Spleen (tissue), 11 donors: Measurements from ENCODE around the gene ARHGAP45. TPM values are rescaled to one million over a fixed set of nuclear protein-coding genes. Genes with fewer than 3 reads are reported as not detected.
A peak's percentile ranks its signal among the peaks of the same experiment; 100 is the strongest.

Source experiments
- DNase-seq: peaks from one replicate; pipeline ENCODE4 v3.0.0-alpha.2; 2020
- H3K27ac ChIP-seq, 8 donors: fragments of 200-600 bp; sonication (generic) in 7 of 8; 1 replicate in 4 of 8; 2 replicates in 4 of 8; pipeline versions ENCODE4 v1.5.0 to v1.8.0; 2016 to 2021; ENCODE audit warnings: inconsistent platforms in 4 of 8, mild to moderate bottlenecking in 4 of 8, moderate library complexity in 1 of 8
- H3K27me3 ChIP-seq, 7 donors: fragments of 200-600 bp; sonication (generic) in 6 of 7; replicated peaks in 1 of 7; 1 replicate in 4 of 7; 2 replicates in 3 of 7; pipeline versions ENCODE4 v1.5.0 to v1.8.0; 2016 to 2021; ENCODE audit warnings: inconsistent platforms in 3 of 7, mild to moderate bottlenecking in 1 of 7
- H3K36me3 ChIP-seq, 6 donors: fragments of 200-600 bp; sonication (generic) in 5 of 6; 1 replicate in 4 of 6; 2 replicates in 2 of 6; pipeline versions ENCODE4 v1.5.0 to v1.8.0; 2016 to 2021; ENCODE audit warnings: inconsistent platforms in 2 of 6
- H3K4me1 ChIP-seq, 6 donors: fragments of 200-600 bp; sonication (generic) in 5 of 6; 1 replicate in 3 of 6; 2 replicates in 3 of 6; pipeline versions ENCODE4 v1.5.0 to v1.8.0; 2016 to 2021; ENCODE audit warnings: inconsistent platforms in 3 of 6
- H3K4me3 ChIP-seq, 8 donors: fragments of 200-600 bp; sonication (generic) in 7 of 8; 1 replicate in 4 of 8; 2 replicates in 4 of 8; pipeline versions ENCODE4 v1.5.0 to v1.8.0; 2016 to 2021; ENCODE audit warnings: inconsistent platforms in 4 of 8, mild to moderate bottlenecking in 4 of 8, moderate library complexity in 2 of 8
- H3K9me3 ChIP-seq, 8 donors: fragments of 200-600 bp; sonication (generic) in 7 of 8; 1 replicate in 4 of 8; 2 replicates in 4 of 8; pipeline versions ENCODE4 v1.5.0 to v1.8.0; 2016 to 2021; ENCODE audit warnings: inconsistent platforms in 4 of 8
- CTCF ChIP-seq, 11 experiments: fragments of 200-600 bp in 7 of 11; fragments of 450-650 bp in 4 of 11; sonication (generic) in 4 of 11; IDR thresholded peaks in 8 of 11; conservative IDR thresholded peaks in 3 of 11; 1 replicate in 7 of 11; 2 replicates in 4 of 11; pipeline versions ENCODE4 v1.4.0 to v1.8.0; 2016 to 2021; ENCODE audit warnings: antibody characterized with exemption in 11 of 11, inconsistent platforms in 4 of 11, mild to moderate bottlenecking in 1 of 11
- POLR2A ChIP-seq, 3 donors: fragments of 450-650 bp; IDR thresholded peaks; one replicate each; pipeline ENCODE4 v1.5.1; 2017; ENCODE audit warnings: antibody characterized with exemption in 3 of 3, mild to moderate bottlenecking in 1 of 3
- POLR2AphosphoS5 ChIP-seq, 3 donors: sonication (generic); formaldehyde crosslinking; IDR thresholded peaks; one replicate each; pipeline ENCODE4 v1.5.1; 2017; ENCODE audit warnings: antibody characterized with exemption in 3 of 3
- WGBS, 5 donors: extraction: QIAGEN DNeasy Blood & Tissue Kit in 3 of 5; methylation state at CpG; one replicate each; pipeline versions ENCODE4 v1.1.5 to v1.1.7; 2013 to 2018; 5-methylcytosine and 5-hydroxymethylcytosine counted together
- intact Hi-C: fragments of 100-400 bp; cut with DNase I; formaldehyde crosslinking; loops from one replicate; pipeline ENCODE4 v1.15.0; 2023; ENCODE audit warnings: low total_unique reads
- polyA plus RNA-seq, 3 donors: library from polyadenylated mRNA; stranded (reverse); fragments of 200-250 nt; gene quantifications; one replicate each; pipeline ENCODE4 v1.2.1, GENCODE V29; 2013
- small RNA-seq, 4 donors: library from RNA; depleted of rRNA; stranded (forward); fragments of <200 nt; gene quantifications; one replicate each; pipeline ENCODE3, GENCODE V24; 2016
- total RNA-seq, 7 donors: library from RNA; depleted of rRNA in 3 of 7; stranded (reverse); fragments of >200 nt in 3 of 7; fragmentation: NEBNext Ultra II Directional in 4 of 7; extraction: Animal tissue kit (Norgen Biotek cat#: 25700) in 4 of 7; gene quantifications; one replicate each; pipeline versions ENCODE4 v1.1.0 to v1.2.1, GENCODE V29; 2016 to 2021
- donor health status: healthy with polysubstance abuse.
- donor health status: DM: no; HTN: no; CAD: no; lungs with moderate emphysema.
- donor health status: DM: no; HTN: no; CAD: no.
- donor health status: Bipolar disorder and iron deficiency.
- donor health status: healthy.
- donor health status: DM: no; HTN: no; CAD: no.
- donor health status: DM: yes; HTN: yes; CAD: no.

Gene ARHGAP45
- total and polyA plus RNA-seq, 10 donors: 161 to 356 (median 245) TPM

GRCh38 chr19:1134431-1134830 lies 67.5 kb downstream of the ARHGAP45 start:
- H3K9me3 ChIP-seq: no peaks in the 10 kb centered on the region
- peak overlapping the region in 6 of 8 donors; percentile 32 to 100 (median 98) for H3K27ac ChIP-seq
- DNase-seq: no peak
- intact Hi-C loops: no loop called here
- WGBS, 5 donors: 77 to 88% (median 87%) methylated on average over 9 to 11 of the region's 11 CpGs
- H3K36me3 ChIP-seq: peaks cover 0 to 42% (median 4%) of the 10 kb centered on the region in 6 donors
- H3K4me3 ChIP-seq: peak overlapping the region in 1 of 8 donors; percentile 95
- H3K4me1 ChIP-seq: peaks cover 47 to 85% (median 72%) of the 10 kb centered on the region in 6 donors
- no peak for TF ChIP-seq POLR2AphosphoS5 (IDR thresholded peaks at IDR 0.05)
- no peak for TF ChIP-seq CTCF (IDR thresholded peaks at IDR 0.05 in 8 of 11, conservative IDR thresholded peaks at IDR 0.05 in 3 of 11)
- no peaks in the 10 kb centered on the region for H3K27me3 ChIP-seq

DNA sequence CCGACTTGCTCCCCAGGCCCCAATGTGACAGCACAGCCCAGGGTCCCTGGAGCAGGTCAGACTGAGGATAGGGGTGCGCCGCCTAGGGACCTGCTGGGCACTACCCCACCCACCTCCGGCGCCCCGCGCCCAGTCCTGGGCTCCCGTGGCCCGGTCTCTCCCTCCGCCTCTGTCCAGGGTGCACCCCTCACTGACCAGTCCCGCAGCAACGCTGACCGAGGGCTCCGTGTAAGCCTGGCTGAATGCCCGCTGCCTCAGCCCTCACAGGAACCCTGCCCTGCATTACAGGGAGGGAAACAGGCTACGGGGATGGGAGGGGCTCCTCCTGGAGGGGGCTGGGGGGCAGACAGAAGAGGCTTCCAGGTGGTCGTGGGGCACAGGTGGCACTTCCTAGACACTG lies 68.5 kb downstream of the ARHGAP45 start:
- peak overlapping the region; percentile 47 to 100 (median 84) for H3K27ac ChIP-seq
- no peaks in the 10 kb centered on the region for H3K9me3 ChIP-seq
- H3K4me3 ChIP-seq: no peak overlapping the region
- no peak for DNase-seq
- H3K36me3 ChIP-seq: peaks cover 0 to 43% (median 5%) of the 10 kb centered on the region in 6 donors
- peak in 1 of 3 donors; percentile 35 for TF ChIP-seq POLR2AphosphoS5 (IDR thresholded peaks at IDR 0.05)
- TF ChIP-seq CTCF (IDR thresholded peaks at IDR 0.05 in 8 of 11, conservative IDR thresholded peaks at IDR 0.05 in 3 of 11): no peak
- TF ChIP-seq POLR2A (IDR thresholded peaks at IDR 0.05): no peak
- 77 to 87% (median 78%) methylated on average over 8 to 17 of the region's 17 CpGs for WGBS, 5 donors
- H3K4me1 ChIP-seq: peaks cover 36 to 81% (median 64%) of the 10 kb centered on the region in 6 donors
- no peaks in the 10 kb centered on the region for H3K27me3 ChIP-seq
- intact Hi-C loops: no loop called here

DNA sequence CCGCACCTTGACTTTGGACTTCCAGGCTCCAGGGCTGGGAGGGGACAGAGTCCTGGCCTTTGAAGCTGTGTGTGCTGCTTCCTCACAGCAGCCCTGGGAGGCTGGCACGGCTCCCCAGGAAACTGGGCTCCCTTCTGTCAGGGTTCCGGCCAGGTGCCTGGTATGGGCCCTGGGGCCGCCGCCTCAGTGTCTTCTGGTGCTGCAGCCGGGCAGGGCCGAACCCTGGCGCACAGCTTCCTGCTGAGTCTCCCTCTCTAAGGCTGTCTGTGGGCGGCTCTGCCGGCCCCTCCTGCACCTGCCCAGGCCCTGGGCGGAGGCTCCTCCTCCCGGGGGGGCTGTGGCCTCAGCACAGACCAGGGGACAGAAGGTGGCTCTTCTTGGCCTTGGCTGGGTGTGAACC lies 69.2 kb downstream of the ARHGAP45 start:
- intact Hi-C loops: no loop called here
- H3K9me3 ChIP-seq: no peaks in the 10 kb centered on the region
- H3K4me1 ChIP-seq: peaks cover 29 to 81% (median 61%) of the 10 kb centered on the region in 6 donors
- H3K27me3 ChIP-seq: no peaks in the 10 kb centered on the region
- DNase-seq: no peak
- peak overlapping the region; percentile 47 to 100 (median 84) for H3K27ac ChIP-seq
- TF ChIP-seq CTCF (IDR thresholded peaks at IDR 0.05 in 8 of 11, conservative IDR thresholded peaks at IDR 0.05 in 3 of 11): no peak
- peak in 2 of 3 donors; percentile 55 to 72 for TF ChIP-seq POLR2AphosphoS5 (IDR thresholded peaks at IDR 0.05)
- TF ChIP-seq POLR2A (IDR thresholded peaks at IDR 0.05): no peak
- WGBS, 5 donors: 0 to 26% (median 25%) methylated on average over 1 to 12 of the region's 12 CpGs
- H3K4me3 ChIP-seq: peak overlapping the region in 1 of 8 donors; percentile 1
- H3K36me3 ChIP-seq: peaks cover 0 to 50% (median 9%) of the 10 kb centered on the region in 6 donors

Small RNAs within 50 kb of the gene (small RNA-seq; reads per million reads assigned to genes)
- gene RNU6-2: 0 to 0.56 (median 0) reads per million in 4 donors

Other genes with a start within 250 kb of the ARHGAP45 start
- under 1 TPM in 5 of 7 donors, not detected in 2; 0.27 to 0.79 (median 0.43) TPM for gene PLPPR3, start 245.2 kb upstream of the ARHGAP45 start, total RNA-seq
- gene PLPPR3, start 245.2 kb upstream of the ARHGAP45 start, polyA plus RNA-seq: under 1 TPM in 1 of 3 donors, not detected in 2; 0.03 TPM
- gene AZU1, start 239.3 kb upstream of the ARHGAP45 start, total RNA-seq: 10 to 100 TPM in 3 of 7 donors, 1 to 10 TPM in 4; 3.1 to 69.7 (median 9.6) TPM
- gene AZU1, start 239.3 kb upstream of the ARHGAP45 start, polyA plus RNA-seq: 1 to 10 TPM; 1.7 to 7.6 (median 4.2) TPM
- 100 to 1,000 TPM in 1 of 7 donors, 10 to 100 TPM in 3, 1 to 10 TPM in 3; 2.8 to 168 (median 11.7) TPM for gene PRTN3, start 226.2 kb upstream of the ARHGAP45 start, total RNA-seq
- 1 to 10 TPM in 2 of 3 donors, under 1 TPM in 1; 0.89 to 3.3 (median 1.3) TPM for gene PRTN3, start 226.2 kb upstream of the ARHGAP45 start, polyA plus RNA-seq
- 100 to 1,000 TPM in 1 of 7 donors, 10 to 100 TPM in 4, 1 to 10 TPM in 2; 3.9 to 137 (median 17.0) TPM for gene ELANE, start 214.9 kb upstream of the ARHGAP45 start, total RNA-seq
- 1 to 10 TPM; 2.8 to 6.7 (median 5.4) TPM for gene ELANE, start 214.9 kb upstream of the ARHGAP45 start, polyA plus RNA-seq
- 10 to 100 TPM; 11.3 to 59.5 (median 26.2) TPM for gene CFD, start 207.5 kb upstream of the ARHGAP45 start, total RNA-seq
- 10 to 100 TPM in 2 of 3 donors, 1 to 10 TPM in 1; 6.6 to 25.3 (median 18.4) TPM for gene CFD, start 207.5 kb upstream of the ARHGAP45 start, polyA plus RNA-seq
- gene MED16, start 174.0 kb upstream of the ARHGAP45 start, total RNA-seq: 10 to 100 TPM; 37.0 to 60.7 (median 52.7) TPM
- 10 to 100 TPM; 43.2 to 82.1 (median 77.6) TPM for gene MED16, start 174.0 kb upstream of the ARHGAP45 start, polyA plus RNA-seq
- not detected for gene RNU6-9, start 173.7 kb upstream of the ARHGAP45 start, total RNA-seq
- gene RNU6-9, start 173.7 kb upstream of the ARHGAP45 start, polyA plus RNA-seq: not detected
- gene R3HDM4, start 153.9 kb upstream of the ARHGAP45 start, total RNA-seq: 100 to 1,000 TPM in 3 of 7 donors, 10 to 100 TPM in 4; 41.0 to 175 (median 90.9) TPM
- gene R3HDM4, start 153.9 kb upstream of the ARHGAP45 start, polyA plus RNA-seq: 10 to 100 TPM; 74.6 to 99.7 (median 87.4) TPM
- under 1 TPM in 5 of 7 donors, not detected in 2; 0.30 to 0.50 (median 0.37) TPM for gene KISS1R, start 149.8 kb upstream of the ARHGAP45 start, total RNA-seq
- under 1 TPM; 0.22 to 0.42 (median 0.27) TPM for gene KISS1R, start 149.8 kb upstream of the ARHGAP45 start, polyA plus RNA-seq
- gene ARID3A, start 141.1 kb upstream of the ARHGAP45 start, total RNA-seq: 10 to 100 TPM; 14.9 to 42.5 (median 22.6) TPM
- 10 to 100 TPM in 1 of 3 donors, 1 to 10 TPM in 2; 2.5 to 10.3 (median 3.2) TPM for gene ARID3A, start 141.1 kb upstream of the ARHGAP45 start, polyA plus RNA-seq
- 10 to 100 TPM; 17.8 to 63.4 (median 28.2) TPM for gene WDR18, start 82.8 kb upstream of the ARHGAP45 start, total RNA-seq
- gene WDR18, start 82.8 kb upstream of the ARHGAP45 start, polyA plus RNA-seq: 10 to 100 TPM; 57.6 to 96.0 (median 85.9) TPM
- under 1 TPM in 2 of 7 donors, not detected in 5; 0.07 to 0.11 TPM for gene GRIN3B, start 66.7 kb upstream of the ARHGAP45 start, total RNA-seq
- not detected for gene GRIN3B, start 66.7 kb upstream of the ARHGAP45 start, polyA plus RNA-seq
- 100 to 1,000 TPM; 187 to 275 (median 240) TPM for gene TMEM259, start 46.0 kb upstream of the ARHGAP45 start, total RNA-seq
- 100 to 1,000 TPM; 172 to 560 (median 460) TPM for gene TMEM259, start 46.0 kb upstream of the ARHGAP45 start, polyA plus RNA-seq
- not detected for gene RNU6-2, start 45.6 kb upstream of the ARHGAP45 start, total RNA-seq
- not detected for gene RNU6-2, start 45.6 kb upstream of the ARHGAP45 start, polyA plus RNA-seq
- gene CNN2, start 40.6 kb upstream of the ARHGAP45 start, total RNA-seq: 100 to 1,000 TPM; 102 to 296 (median 233) TPM
- gene CNN2, start 40.6 kb upstream of the ARHGAP45 start, polyA plus RNA-seq: 100 to 1,000 TPM; 126 to 147 (median 140) TPM
- gene ABCA7, start 27.1 kb upstream of the ARHGAP45 start, total RNA-seq: 100 to 1,000 TPM in 3 of 7 donors, 10 to 100 TPM in 4; 64.6 to 162 (median 94.7) TPM
- 100 to 1,000 TPM in 2 of 3 donors, 10 to 100 TPM in 1; 67.5 to 197 (median 152) TPM for gene ABCA7, start 27.1 kb upstream of the ARHGAP45 start, polyA plus RNA-seq
- gene POLR2E, start 28.2 kb downstream of the ARHGAP45 start, total RNA-seq: 100 to 1,000 TPM; 106 to 152 (median 123) TPM
- 100 to 1,000 TPM in 2 of 3 donors, 10 to 100 TPM in 1; 70.8 to 144 (median 105) TPM for gene POLR2E, start 28.2 kb downstream of the ARHGAP45 start, polyA plus RNA-seq
- 100 to 1,000 TPM; 138 to 275 (median 216) TPM for gene GPX4, start 36.8 kb downstream of the ARHGAP45 start, total RNA-seq
- 100 to 1,000 TPM; 480 to 562 (median 522) TPM for gene GPX4, start 36.8 kb downstream of the ARHGAP45 start, polyA plus RNA-seq
- gene SBNO2, start 107.1 kb downstream of the ARHGAP45 start, total RNA-seq: 100 to 1,000 TPM in 5 of 7 donors, 10 to 100 TPM in 2; 51.7 to 230 (median 168) TPM
- 10 to 100 TPM; 16.2 to 62.0 (median 29.8) TPM for gene SBNO2, start 107.1 kb downstream of the ARHGAP45 start, polyA plus RNA-seq
- gene STK11, start 138.6 kb downstream of the ARHGAP45 start, total RNA-seq: 10 to 100 TPM; 52.1 to 85.0 (median 75.3) TPM
- gene STK11, start 138.6 kb downstream of the ARHGAP45 start, polyA plus RNA-seq: 100 to 1,000 TPM in 1 of 3 donors, 10 to 100 TPM in 2; 44.0 to 107 (median 46.7) TPM
- 1 to 10 TPM in 1 of 7 donors, under 1 TPM in 5, not detected in 1; 0.12 to 1.2 (median 0.41) TPM for gene CBARP, start 170.8 kb downstream of the ARHGAP45 start, total RNA-seq
- under 1 TPM in 2 of 3 donors, not detected in 1; 0.05 to 0.48 TPM for gene CBARP, start 170.8 kb downstream of the ARHGAP45 start, polyA plus RNA-seq
- gene ATP5F1D, start 174.6 kb downstream of the ARHGAP45 start, total RNA-seq: 100 to 1,000 TPM in 4 of 7 donors, 10 to 100 TPM in 3; 49.1 to 131 (median 102) TPM
- gene ATP5F1D, start 174.6 kb downstream of the ARHGAP45 start, polyA plus RNA-seq: 100 to 1,000 TPM; 164 to 166 (median 165) TPM
- 100 to 1,000 TPM in 4 of 7 donors, 10 to 100 TPM in 3; 42.1 to 223 (median 138) TPM for gene MIDN, start 181.4 kb downstream of the ARHGAP45 start, total RNA-seq
- 10 to 100 TPM; 16.5 to 48.9 (median 19.1) TPM for gene MIDN, start 181.4 kb downstream of the ARHGAP45 start, polyA plus RNA-seq
- gene CIRBP, start 202.2 kb downstream of the ARHGAP45 start, total RNA-seq: 100 to 1,000 TPM; 333 to 672 (median 514) TPM
- gene CIRBP, start 202.2 kb downstream of the ARHGAP45 start, polyA plus RNA-seq: 100 to 1,000 TPM; 406 to 894 (median 843) TPM
- 10 to 100 TPM; 35.8 to 69.6 (median 43.9) TPM for gene FAM174C, start 208.4 kb downstream of the ARHGAP45 start, total RNA-seq
- gene FAM174C, start 208.4 kb downstream of the ARHGAP45 start, polyA plus RNA-seq: 100 to 1,000 TPM in 1 of 3 donors, 10 to 100 TPM in 2; 82.9 to 134 (median 88.6) TPM
- not detected for gene EFNA2, start 218.7 kb downstream of the ARHGAP45 start, total RNA-seq
- not detected for gene EFNA2, start 218.7 kb downstream of the ARHGAP45 start, polyA plus RNA-seq